Measurements from ENCODE around the gene IPO9.

- TF ChIP-seq, protein P1, sequence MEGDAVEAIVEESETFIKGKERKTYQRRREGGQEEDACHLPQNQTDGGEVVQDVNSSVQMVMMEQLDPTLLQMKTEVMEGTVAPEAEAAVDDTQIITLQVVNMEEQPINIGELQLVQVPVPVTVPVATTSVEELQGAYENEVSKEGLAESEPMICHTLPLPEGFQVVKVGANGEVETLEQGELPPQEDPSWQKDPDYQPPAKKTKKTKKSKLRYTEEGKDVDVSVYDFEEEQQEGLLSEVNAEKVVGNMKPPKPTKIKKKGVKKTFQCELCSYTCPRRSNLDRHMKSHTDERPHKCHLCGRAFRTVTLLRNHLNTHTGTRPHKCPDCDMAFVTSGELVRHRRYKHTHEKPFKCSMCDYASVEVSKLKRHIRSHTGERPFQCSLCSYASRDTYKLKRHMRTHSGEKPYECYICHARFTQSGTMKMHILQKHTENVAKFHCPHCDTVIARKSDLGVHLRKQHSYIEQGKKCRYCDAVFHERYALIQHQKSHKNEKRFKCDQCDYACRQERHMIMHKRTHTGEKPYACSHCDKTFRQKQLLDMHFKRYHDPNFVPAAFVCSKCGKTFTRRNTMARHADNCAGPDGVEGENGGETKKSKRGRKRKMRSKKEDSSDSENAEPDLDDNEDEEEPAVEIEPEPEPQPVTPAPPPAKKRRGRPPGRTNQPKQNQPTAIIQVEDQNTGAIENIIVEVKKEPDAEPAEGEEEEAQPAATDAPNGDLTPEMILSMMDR (IDR thresholded peaks at IDR 0.05 in 4 of 5, conservative IDR thresholded peaks at IDR 0.05 in 1 of 5): no peak
- TF ChIP-seq POLR2A (IDR thresholded peaks at IDR 0.05): no peak
Measured at GRCh38 chr1:201874672-201875071, 45.7 kb downstream of the IPO9 start.

All from gastrocnemius medialis (tissue), 4 donors.